Limb (tissue), 2 donors: ENCODE measurements around the gene HBM.
A peak's percentile ranks its signal among the peaks of the same experiment; 100 is the strongest.
"Not testable (repeated sequence)": the region's sequence is repeated elsewhere in the genome, so short reads cannot be mapped to it uniquely, and the experiment has no call there.

Source experiments
- DNase-seq, 2 donors: peaks; one replicate each; pipeline ENCODE4 v3.0.0-alpha.2; 2016; ENCODE audit errors: extremely low spot score in 2 of 2

Gene HBM

GRCh38 chr16:168424-168823 lies 2.6 kb downstream of the HBM start:
- no peak for DNase-seq

GRCh38 chr16:169014-169413 lies 3.2 kb downstream of the HBM start:
- DNase-seq, result no peak

GRCh38 chr16:170088-170507 lies 4.3 kb downstream of the HBM start:
- peak in 1 of 2 donors; percentile 58 for DNase-seq

- DNase-seq, result no peak
These were observed 5.0 kb downstream of the HBM start for GRCh38 chr16:170788-171187.

- not testable (repeated sequence) for DNase-seq
These were observed 6.7 kb downstream of the HBM start, which contains the start of gene HBA2 for GRCh38 chr16:172374-172941. Gene HBA2, plus strand, starts transcription at chr16:172876. Its CDS starts 37 bp downstream, at chr16:172913.

GRCh38 chr16:173211-173854 lies 7.6 kb downstream of the HBM start:
- not testable (repeated sequence) for DNase-seq

GRCh38 chr16:173928-174769 lies 8.4 kb downstream of the HBM start:
- DNase-seq, result not testable (repeated sequence)

- no peak for DNase-seq
These were observed 9.5 kb downstream of the HBM start for GRCh38 chr16:175011-175949.

GRCh38 chr16:176006-176405 lies 10.2 kb downstream of the HBM start:
- DNase-seq, result not testable (repeated sequence)

GRCh38 chr16:176477-177382 lies 11.0 kb downstream of the HBM start, which contains the start of gene HBA1:
Gene HBA1, plus strand, starts transcription at chr16:176680. Its CDS starts 37 bp downstream, at chr16:176717.
- DNase-seq, result not testable (repeated sequence)

GRCh38 chr16:177394-177822 lies 11.6 kb downstream of the HBM start:
- DNase-seq, result peak; percentile 59 to 100

- no peak for DNase-seq
These were observed 12.3 kb downstream of the HBM start for GRCh38 chr16:177981-178667.

GRCh38 chr16:178668-179015 lies 12.9 kb downstream of the HBM start:
- DNase-seq, result no peak

- DNase-seq, result no peak
These were observed 13.7 kb downstream of the HBM start for GRCh38 chr16:179211-180092.

GRCh38 chr16:180101-180675 lies 14.4 kb downstream of the HBM start, which contains the start of gene HBQ1:
Gene HBQ1, plus strand, starts transcription at chr16:180459. Its CDS starts 28 bp downstream, at chr16:180487.
- peak in 1 of 2 donors; percentile 82 for DNase-seq

GRCh38 chr16:180681-181564 lies 15.1 kb downstream of the HBM start:
- peak; percentile 42 to 64 for DNase-seq

GRCh38 chr16:181565-182021 lies 15.8 kb downstream of the HBM start:
- DNase-seq, result peak in 1 of 2 donors; percentile 88
